Right renal cortex interstitium (tissue), 3 donors: ENCODE data around the gene MLC1. TPM values are rescaled to one million over a fixed set of nuclear protein-coding genes. Genes with fewer than 3 reads are reported as not detected.

Experiments
- DNase-seq, 3 donors: peaks; one replicate each; pipeline ENCODE4 v3.0.0-alpha.2; 2013; ENCODE audit warnings: low read depth in 3 of 3, low spot score in 2 of 3
- polyA plus RNA-seq, 3 donors: library from polyadenylated mRNA; unstranded; fragments of 120-200 nt; gene quantifications; one replicate each; pipeline ENCODE4 v1.2.1, GENCODE V29; 2013; ENCODE audit not compliant: insufficient read length in 3 of 3

MLC1 gene
- polyA plus RNA-seq, 3 donors = 0.64 to 1.0 (median 0.90) TPM

DNA sequence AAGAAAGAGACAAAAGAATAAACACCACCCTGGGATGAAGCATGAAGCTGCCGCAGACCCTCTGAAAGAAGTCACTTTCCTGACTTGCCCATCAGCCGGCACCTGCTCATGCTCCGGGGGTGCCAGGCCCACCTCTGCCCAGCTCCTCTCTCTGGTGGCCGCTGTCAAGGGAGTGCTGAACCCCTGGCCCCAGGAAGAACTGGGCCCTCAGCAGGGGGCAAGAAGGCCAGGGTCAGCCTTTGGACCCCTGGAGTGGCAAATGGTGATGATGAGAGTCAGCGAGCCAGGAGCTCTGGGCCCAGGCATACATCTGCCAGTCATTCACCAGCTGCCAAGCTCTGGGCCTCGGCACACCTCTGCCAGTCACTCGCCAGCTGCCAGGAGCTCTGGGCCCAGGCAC is 44.5 kb downstream of the MLC1 start:
- no peak for DNase-seq

DNA sequence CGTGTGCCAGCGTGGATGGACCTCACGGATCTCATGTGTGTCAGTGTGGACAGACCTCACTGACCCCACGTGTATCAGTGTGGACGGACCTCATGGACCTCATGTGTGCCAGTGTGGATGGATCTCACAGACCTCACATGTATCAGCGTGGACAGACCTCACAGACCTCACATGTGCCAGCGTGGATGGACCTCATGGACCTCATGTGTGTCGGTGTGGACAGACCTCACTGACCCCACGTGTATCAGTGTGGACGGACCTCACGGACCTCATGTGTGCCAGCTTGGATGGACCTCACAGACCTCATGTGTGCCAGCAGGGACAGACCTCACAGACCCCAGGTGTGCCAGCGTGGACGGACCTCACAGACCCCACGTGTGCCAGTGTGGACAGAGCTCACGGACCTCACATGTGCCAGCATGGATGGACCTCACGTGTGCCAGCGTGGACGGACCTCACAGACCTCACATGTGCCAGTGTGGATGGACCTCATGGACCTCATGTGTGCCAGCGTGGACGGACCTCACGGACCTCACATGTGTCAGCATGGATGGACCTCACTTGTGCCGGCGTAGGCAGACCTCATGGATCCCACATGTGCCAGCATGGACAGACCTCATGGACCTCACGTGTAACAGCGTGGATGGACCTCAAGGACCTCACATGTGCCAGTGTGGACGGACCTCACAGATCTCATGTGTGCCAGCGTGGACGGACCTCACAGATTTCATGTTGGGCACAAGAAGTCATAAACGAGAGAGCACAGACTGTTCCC is 45.4 kb downstream of the MLC1 start:
- no peak for DNase-seq

DNA sequence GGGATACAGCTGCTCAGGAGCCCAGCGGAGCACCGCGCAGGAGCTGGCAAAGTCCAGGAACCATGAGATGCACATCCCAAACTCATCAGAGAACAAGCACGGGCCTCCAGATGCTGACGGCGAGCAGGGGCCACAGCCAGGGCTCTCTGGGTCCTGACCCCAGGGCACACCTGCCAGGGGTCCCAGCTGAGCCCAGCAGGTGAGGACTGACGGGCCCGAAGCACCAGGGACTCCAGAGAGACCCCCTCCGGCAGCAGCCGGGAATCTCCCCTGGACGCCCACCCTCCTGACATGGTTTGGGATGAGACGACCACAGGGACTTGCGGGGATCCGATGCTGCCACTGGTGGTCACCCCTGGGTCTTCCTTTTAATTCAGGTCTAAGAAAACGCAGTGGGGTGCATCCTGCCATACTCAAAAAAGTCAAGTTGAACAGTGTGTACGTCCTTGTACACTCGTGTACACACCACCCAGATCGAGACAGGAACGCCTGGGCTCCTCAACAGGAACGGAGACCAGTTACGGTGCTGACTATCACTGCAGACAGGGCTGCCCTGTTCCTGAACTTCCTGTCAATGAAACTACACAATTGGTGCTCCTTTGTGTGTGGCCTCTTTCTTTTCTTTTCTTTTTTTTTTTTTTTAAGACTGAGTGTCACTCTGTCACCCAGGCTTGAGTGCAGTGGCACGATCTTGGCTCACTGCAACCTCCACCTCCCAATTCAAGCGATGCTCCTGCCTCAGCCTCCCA is 49.1 kb downstream of the MLC1 start:
- DNase-seq = no peak

GRCh38 chr22:50035131-50035881 is 49.9 kb downstream of the MLC1 start:
- DNase-seq = no peak

GRCh38 chr22:50034126-50035081 is 50.8 kb downstream of the MLC1 start:
- DNase-seq = no peak

DNA sequence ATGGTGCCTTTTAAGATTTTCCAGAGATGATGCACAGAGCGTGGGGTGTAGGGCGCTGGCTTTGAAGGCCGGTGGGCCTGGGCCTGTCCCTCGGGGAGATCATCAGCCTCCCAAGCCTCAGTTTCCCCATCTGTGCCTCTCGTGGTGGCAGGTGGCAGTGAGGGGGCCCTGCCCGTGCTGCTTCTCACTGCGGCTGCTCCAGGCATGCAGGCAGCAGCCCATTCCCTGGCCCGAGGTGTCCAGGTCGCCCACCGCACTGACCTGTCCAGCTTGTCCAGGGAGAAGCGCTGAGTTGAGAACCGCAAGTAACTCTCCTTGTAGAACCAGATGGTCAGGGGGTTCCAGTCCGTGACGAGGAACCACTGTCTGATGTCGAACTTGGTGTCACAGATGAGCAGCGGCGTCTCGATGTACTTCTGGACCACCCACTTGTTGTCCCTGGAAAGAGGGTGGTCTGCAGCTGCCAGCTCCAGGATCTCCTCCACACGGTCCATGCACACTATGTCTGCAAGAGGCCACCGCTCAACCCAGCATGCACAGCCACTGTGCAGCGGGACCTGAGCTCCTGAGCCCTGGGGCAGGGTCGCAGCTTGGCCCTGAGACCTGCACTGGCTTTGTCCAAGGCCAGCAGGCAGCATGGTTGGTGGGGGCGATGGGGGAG is 52.2 kb downstream of the MLC1 start:
- DNase-seq = no peak

GRCh38 chr22:50032109-50032871 is 52.9 kb downstream of the MLC1 start:
- DNase-seq = no peak

- DNase-seq = no peak
Observed at GRCh38 chr22:50031189-50032091, 53.8 kb downstream of the MLC1 start.

DNA sequence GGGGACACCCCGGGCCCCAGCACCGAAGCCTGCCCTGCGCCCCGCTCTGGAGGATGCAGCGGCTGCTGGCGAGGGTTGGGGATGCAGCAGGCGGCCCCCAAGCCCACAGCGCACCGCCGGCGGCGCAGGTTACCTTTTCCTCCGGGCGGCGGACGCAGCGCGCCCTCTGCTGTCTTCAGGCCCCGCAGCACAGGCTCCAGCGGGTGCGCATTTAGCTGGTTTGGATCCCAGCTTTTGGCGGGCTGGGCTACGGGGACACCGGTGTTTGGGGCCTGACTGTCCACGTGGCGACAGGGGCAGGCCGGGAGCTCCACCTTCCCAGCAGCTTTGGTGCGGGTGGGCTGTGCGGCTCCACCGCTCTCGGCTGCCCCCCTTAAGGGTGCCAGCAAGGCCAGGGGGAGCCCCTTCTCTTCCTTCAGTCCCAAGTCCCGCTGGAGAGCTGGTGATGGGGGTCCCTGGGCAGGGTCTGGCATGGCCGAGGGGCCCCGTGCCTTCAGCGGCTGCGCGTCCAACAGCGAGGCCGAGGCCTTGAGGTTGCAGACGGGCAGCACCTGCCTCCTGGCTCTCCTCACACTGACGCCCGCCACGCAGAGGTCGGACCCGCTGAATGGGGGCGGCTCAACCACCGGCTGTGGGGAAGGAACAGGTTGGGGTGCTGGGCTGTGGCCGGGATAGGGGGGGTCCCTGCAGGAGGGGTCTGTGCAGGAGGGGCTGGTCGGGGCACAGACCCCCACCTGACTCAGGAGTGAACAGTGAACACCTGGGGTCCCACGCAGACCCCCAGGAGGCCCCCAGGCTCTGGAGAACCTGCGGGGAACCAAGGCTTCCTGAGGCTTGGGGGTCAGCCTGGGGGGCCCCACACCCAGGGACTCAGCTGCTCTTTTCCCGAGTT is 54.7 kb downstream of the MLC1 start:
- peak in 1 of 3 donors; percentile 20 for DNase-seq

DNA sequence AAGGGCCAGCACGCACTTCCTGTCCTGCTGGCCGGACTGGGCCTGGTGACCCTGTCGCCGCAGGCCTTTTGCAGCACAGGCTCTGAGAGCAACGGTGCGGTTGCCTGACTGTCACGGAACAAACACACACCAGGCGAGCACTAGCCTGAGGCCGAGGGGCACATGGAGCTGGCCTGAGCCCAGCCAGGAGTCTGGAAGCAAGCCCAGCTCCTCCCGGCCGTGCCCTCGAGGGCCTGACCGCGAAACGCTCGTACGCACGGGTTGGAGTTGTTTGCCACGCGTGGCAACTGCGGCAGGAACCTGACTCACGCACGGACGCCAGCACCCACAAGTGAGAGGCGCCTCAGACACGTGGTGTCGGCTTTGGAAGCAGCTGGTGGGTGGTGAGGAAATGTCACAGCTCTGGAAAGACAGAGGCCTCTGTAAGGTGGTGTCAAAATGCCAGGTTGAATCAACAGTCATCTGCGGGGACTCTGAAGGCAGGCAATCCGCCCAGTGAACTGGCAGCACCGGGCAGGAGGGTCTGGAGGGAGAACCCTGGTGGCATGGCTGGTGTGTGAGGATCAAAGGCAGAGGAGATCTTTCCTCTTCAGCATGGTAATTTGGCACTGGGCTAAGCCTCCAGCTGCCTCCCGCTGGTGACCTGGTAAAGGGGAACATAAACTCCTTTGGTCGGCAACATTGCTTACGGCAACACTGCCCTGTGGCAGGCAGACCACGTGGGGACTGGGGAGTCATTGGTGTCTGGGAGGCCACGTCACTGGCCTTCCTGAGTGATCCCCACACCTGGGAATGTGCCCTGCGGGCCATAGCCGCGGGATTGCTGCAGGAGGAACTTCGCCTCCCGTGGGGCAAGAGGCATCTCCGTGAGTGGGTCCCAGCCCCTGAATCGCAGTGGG is 57.3 kb downstream of the MLC1 start:
- DNase-seq = no peak

GRCh38 chr22:50025993-50026392 is 59.2 kb downstream of the MLC1 start:
- DNase-seq = no peak

DNA sequence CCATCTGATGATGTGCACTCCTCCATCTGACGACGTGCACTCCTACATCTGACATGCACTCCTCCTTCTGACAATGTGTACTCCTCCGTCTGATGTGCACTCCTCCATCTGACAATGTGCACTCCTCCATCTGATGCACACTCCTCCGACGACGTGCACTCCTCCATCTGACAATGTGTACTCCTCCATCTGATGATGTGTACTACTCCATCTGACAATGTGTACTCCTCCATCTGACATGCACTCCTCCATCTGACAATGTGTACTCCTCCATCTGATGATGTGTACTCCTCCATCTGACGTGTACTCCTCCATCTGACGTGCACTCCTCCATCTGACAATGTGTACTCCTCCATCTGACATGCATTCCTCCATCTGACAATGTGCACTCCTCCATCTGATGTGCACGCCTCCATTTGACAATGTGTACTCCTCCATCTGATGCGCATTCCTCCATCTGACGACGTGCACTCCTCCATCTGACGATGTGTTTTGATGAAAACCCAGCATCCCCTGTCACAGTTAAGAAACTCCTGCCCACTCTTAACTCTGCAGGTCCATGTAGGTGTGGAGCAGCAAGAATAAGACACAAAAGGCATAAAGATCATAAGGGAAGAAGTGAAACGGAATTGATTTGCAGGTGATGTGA is 62.9 kb downstream of the MLC1 start:
- no peak for DNase-seq

DNA sequence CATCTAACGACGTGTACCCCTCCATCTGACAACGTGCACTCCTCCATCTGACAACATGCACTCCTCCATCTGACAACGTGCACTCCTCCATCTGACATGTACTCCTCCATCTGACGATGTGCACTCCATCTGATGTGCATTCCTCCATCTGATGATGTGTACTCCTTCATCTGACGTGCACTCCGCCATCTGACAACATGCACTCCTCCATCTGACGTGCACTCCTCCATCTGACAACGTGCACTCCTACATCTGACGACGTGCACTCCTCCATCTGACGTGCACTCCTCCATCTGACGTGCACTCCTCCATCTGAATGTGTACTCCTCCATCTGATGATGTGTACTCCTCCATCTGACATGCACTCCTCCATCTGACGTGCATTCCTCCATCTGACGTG is 64.6 kb downstream of the MLC1 start:
- no peak for DNase-seq

DNA sequence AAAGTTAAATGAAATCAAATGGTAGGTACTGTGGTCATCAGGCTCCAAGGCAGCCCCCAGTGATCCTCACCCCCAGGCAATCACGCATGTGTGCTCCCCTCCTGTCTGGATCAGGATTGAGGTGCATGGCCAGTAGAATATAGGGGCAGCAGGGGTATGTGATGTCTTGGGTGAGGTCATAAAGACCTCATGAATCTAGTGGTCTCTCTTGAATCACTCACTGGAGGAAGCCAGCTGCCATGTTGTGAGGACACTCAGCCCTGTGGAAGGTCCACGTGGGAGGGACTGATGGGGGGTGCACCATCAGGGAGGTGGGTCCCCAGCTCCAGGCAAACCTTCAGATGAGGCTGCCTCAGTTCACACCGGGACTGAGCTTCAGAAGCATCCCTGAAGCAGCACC is 65.9 kb downstream of the MLC1 start:
- no peak for DNase-seq

- no peak for DNase-seq
Observed at GRCh38 chr22:50018608-50019285, 66.5 kb downstream of the MLC1 start.
